ENCODE data around the gene ZNF425.

- TF ChIP-seq REST (IDR thresholded peaks at IDR 0.05; ENCODE audit: insufficient replicate concordance, low read depth) (no peak), GABPA (IDR thresholded peaks at IDR 0.05; ENCODE audit: low read depth) (no peak)
- TF ChIP-seq, protein P1, sequence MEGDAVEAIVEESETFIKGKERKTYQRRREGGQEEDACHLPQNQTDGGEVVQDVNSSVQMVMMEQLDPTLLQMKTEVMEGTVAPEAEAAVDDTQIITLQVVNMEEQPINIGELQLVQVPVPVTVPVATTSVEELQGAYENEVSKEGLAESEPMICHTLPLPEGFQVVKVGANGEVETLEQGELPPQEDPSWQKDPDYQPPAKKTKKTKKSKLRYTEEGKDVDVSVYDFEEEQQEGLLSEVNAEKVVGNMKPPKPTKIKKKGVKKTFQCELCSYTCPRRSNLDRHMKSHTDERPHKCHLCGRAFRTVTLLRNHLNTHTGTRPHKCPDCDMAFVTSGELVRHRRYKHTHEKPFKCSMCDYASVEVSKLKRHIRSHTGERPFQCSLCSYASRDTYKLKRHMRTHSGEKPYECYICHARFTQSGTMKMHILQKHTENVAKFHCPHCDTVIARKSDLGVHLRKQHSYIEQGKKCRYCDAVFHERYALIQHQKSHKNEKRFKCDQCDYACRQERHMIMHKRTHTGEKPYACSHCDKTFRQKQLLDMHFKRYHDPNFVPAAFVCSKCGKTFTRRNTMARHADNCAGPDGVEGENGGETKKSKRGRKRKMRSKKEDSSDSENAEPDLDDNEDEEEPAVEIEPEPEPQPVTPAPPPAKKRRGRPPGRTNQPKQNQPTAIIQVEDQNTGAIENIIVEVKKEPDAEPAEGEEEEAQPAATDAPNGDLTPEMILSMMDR (IDR thresholded peaks at IDR 0.05; ENCODE audit: insufficient read depth, low read length): no peak
Observed at GRCh38 chr7:149104214-149104613, 21.9 kb downstream of the ZNF425 start.
